H1 (cell line): ENCODE measurements around the gene LEFTY2. TPM values are rescaled to one million over a fixed set of nuclear protein-coding genes. Genes with fewer than 3 reads are reported as not detected.

Experiments used
- BRCA1 ChIP-seq: IDR thresholded peaks from 2 replicates; pipeline ENCODE4 v1.6.1; 2012; ENCODE audit warnings: low read depth, low read length, improper control_type of control experiment
- SP1 ChIP-seq: IDR thresholded peaks from 2 replicates; pipeline ENCODE4 v1.6.1; 2011; ENCODE audit warnings: low read depth, low read length
- polyA plus RNA-seq, 7 experiments: library from polyadenylated mRNA; depleted of rRNA in 3 of 7; stranded (reverse) in 5 of 7; unstranded in 2 of 7; fragments of >200 nt in 5 of 7; fragments of 200-250 nt in 2 of 7; gene quantifications; 1 replicate in 5 of 7; 2 replicates in 1 of 7; 4 replicates in 1 of 7; pipeline versions ENCODE4 v1.2.1 to v1.2.3, GENCODE V29; 2011 to 2013; ENCODE audit warnings: missing spikeins in 2 of 7, mixed read lengths in 2 of 7
- total RNA-seq: library from RNA; stranded (reverse); fragmentation: NEBNext Ultra II Directional; extraction: Animal tissue kit (Norgen Biotek cat#: 25700); gene quantifications from 2 replicates; pipeline ENCODE4 v1.2.1, GENCODE V29; 2021

LEFTY2 gene
- total and polyA plus RNA-seq, 2 of the 8 experiments (the other 6 are each of a cell fraction or from before 2014, with no cell fraction given) = 2.6 to 4.3 TPM

GRCh38 chr1:225941942-225942222, 862 bp upstream of the LEFTY2 start (continued):
- TF ChIP-seq SP1 (no peak), BRCA1 (no peak)
